Measurements from ENCODE around the gene MAPK14.
A peak's percentile ranks its signal among the peaks of the same experiment; 100 is the strongest.

MAPK14 gene

DNA sequence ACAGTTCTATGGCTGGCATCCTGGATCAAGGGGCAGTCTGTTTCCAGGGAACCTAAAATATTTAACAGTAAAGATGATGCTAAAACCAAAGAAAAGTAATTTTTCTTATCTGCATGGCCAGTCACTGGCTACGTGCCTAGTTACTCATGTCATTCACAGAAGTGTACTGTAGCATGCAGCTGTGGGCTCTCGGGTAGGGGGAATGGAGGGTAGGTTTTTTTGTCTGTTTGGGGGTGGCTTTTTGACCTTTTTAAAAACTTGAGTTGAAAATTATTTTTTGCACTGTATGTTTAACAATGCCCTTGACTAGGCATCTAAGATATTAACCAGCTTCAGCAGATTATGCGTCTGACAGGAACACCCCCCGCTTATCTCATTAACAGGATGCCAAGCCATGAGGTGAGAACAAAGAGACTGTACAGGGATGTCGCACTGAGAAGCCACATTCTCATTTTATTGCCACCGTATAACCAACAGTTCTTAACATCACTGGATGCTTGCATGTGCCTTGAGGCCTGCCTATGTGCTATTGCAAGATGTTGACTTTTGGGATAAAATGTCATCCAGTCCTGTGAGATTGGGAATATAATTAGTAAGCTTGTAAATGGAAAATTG is 72.4 kb downstream of the MAPK14 start:
- no peak overlapping the region for H3K4me3 ChIP-seq (ENCODE audit: low read length)
- no peak for DNase-seq (ENCODE audit: low read depth)
- no peak for TF ChIP-seq CTCF (conservative IDR thresholded peaks at IDR 0.05; ENCODE audit: low read length)

DNA sequence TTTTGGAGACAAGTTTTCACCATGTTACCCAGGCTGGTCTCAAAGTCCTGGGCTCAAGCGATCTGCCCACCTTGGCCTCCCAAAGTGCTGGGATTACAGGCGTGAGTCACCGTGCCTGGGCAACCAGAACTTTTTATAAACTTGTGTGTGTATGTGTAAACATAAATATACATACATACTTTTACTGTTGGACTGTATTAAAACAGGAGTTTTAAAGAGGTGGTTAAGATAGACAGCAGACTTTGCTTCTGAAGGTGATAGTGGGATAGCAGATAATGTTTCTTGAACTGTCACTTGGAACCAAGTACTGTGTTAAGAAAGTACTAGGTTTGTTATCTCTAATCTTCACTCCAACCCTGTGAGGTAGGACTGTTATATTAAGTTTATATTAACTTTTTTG is 74.1 kb downstream of the MAPK14 start:
- no peak for TF ChIP-seq CTCF (conservative IDR thresholded peaks at IDR 0.05; ENCODE audit: low read length)
- H3K4me3 ChIP-seq (ENCODE audit: low read length) = no peak overlapping the region
- no peak for DNase-seq (ENCODE audit: low read depth)

DNA sequence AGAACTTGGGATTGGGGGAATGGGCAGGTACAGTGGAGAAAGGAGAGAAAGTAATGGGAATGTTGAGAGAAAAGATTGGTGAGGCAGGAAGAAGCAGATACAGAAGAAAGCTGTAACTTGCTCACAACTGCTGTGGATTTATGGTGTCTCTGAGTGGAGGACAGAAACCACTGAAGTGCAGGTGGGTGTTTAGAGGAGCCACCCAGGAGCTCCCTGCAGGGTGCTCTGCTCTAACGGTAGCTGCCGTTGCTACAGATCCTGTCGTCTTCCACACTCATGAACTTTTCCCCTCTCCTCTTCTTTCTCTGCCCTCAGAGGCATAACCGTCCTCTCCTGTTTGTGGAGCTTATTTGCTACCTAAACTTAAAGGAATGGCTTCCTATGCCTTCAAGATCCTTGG is 75.2 kb downstream of the MAPK14 start:
- no peak for TF ChIP-seq CTCF (conservative IDR thresholded peaks at IDR 0.05; ENCODE audit: low read length)
- H3K4me3 ChIP-seq (ENCODE audit: low read length) = no peak overlapping the region
- DNase-seq (ENCODE audit: low read depth) = no peak

DNA sequence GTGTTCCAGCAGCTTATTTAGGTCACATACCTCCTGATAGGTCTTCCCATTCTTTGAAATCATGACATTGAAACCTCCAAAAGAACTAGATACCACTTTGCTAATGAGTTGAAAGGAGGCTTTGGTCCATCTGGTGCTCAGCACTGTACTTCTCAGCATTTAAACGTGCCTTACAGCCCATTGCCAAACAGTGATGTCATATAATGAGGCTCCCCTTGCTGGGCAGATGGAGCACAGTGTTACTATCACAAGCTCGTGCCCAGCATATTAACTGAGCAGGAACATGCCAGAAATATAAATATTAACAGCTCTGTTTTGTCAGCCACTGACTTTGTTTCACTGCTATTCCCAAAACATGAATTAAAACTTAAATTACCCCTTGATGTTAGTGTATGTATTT is 77.2 kb downstream of the MAPK14 start:
- DNase-seq (ENCODE audit: low read depth) = peak; percentile 56
- no peak overlapping the region for H3K4me3 ChIP-seq (ENCODE audit: low read length)
- no peak for TF ChIP-seq CTCF (conservative IDR thresholded peaks at IDR 0.05; ENCODE audit: low read length)

DNA sequence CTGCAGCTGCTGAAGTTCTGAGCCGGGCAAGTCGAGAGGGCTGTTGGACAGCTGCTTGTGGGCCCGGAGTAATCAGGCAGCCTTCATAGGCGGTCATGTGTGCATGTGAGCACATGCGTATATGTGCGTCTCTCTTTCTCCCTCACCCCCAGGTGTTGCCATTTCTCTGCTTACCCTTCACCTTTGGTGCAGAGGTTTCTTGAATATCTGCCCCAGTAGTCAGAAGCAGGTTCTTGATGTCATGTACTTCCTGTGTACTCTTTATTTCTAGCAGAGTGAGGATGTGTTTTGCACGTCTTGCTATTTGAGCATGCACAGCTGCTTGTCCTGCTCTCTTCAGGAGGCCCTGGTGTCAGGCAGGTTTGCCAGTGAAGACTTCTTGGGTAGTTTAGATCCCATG is 81.5 kb downstream of the MAPK14 start:
- TF ChIP-seq CTCF (conservative IDR thresholded peaks at IDR 0.05; ENCODE audit: low read length) = no peak
- no peak overlapping the region for H3K4me3 ChIP-seq (ENCODE audit: low read length)
- no peak for DNase-seq (ENCODE audit: low read depth)

GRCh38 chr6:36110050-36110449 is 82.4 kb downstream of the MAPK14 start:
- TF ChIP-seq CTCF (conservative IDR thresholded peaks at IDR 0.05; ENCODE audit: low read length) = no peak
- no peak for DNase-seq (ENCODE audit: low read depth)
- H3K4me3 ChIP-seq (ENCODE audit: low read length) = no peak overlapping the region

GRCh38 chr6:36110863-36111262 is 83.3 kb downstream of the MAPK14 start:
- TF ChIP-seq CTCF (conservative IDR thresholded peaks at IDR 0.05; ENCODE audit: low read length) = no peak
- H3K4me3 ChIP-seq (ENCODE audit: low read length) = no peak overlapping the region
- no peak for DNase-seq (ENCODE audit: low read depth)
